Activated naive CD8-positive, alpha-beta T cell treated with anti-CD3 and anti-CD28 coated beads, Interleukin-2, amount 10 ng/mL, durations not matched to agents 7 days and 5 days (primary cell): ENCODE results near the gene MKNK1. TPM values are rescaled to one million over a fixed set of nuclear protein-coding genes. Genes with fewer than 3 reads are reported as not detected.
A peak's percentile ranks its signal among the peaks of the same experiment; 100 is the strongest.

ENCODE experiments used
- ATAC-seq: fragments of 150-1000 bp; cut with Tn5 transposase; one replicate; pipeline ENCODE4 v1.10.0; 2021; ENCODE audit warnings: low read depth, moderate library complexity
- POLR2A ChIA-PET: fragments of 350-600 bp; sonication (Branson Sonifier 250); formaldehyde crosslinking; loops from one replicate; lab custom pipeline; 2021; ENCODE audit warnings: antibody characterized with exemption; lab: Charles Lee
- DNase-seq: peaks from one replicate; pipeline ENCODE4 v3.0.0; 2021
- H3K27ac Mint-ChIP-seq: one replicate; pipeline ENCODE4 v1.8.0; 2022; ENCODE audit warnings: mild to moderate bottlenecking, mixed read lengths
- H3K27me3 Mint-ChIP-seq: one replicate; pipeline ENCODE4 v1.8.0; 2022; ENCODE audit warnings: mild to moderate bottlenecking, moderate library complexity, mixed read lengths
- H3K36me3 Mint-ChIP-seq: one replicate; pipeline ENCODE4 v1.8.0; 2021; ENCODE audit warnings: mild to moderate bottlenecking, mixed read lengths
- H3K4me1 Mint-ChIP-seq: one replicate; pipeline ENCODE4 v1.8.0; 2021; ENCODE audit warnings: mixed read lengths
- H3K4me3 Mint-ChIP-seq: one replicate; pipeline ENCODE4 v1.8.0; 2022; ENCODE audit warnings: mild to moderate bottlenecking, moderate library complexity, mixed read lengths
- H3K9me3 Mint-ChIP-seq: one replicate; pipeline ENCODE4 v1.8.0; 2021; ENCODE audit warnings: mixed read lengths
- total RNA-seq, 2 experiments: library from RNA; stranded (reverse); gene quantifications; one replicate each; pipeline ENCODE4 v1.2.3, GENCODE V29; 2021

MKNK1 gene
- total RNA-seq, 2 experiments from 2014 or later, result 65.4 to 70.2 TPM

GRCh38 chr1:46533179-46533864, 70.7 kb downstream of the MKNK1 start:
- Mint-ChIP-seq H3K36me3 (no peaks in the 10 kb centered on the region), H3K9me3 (no peaks in the 10 kb centered on the region), H3K4me1 (peaks cover 14% of the 10 kb centered on the region), H3K27ac (no peak overlapping the region), H3K4me3 (peak overlapping the region; percentile 83), H3K27me3 (peaks cover 39% of the 10 kb centered on the region)
- DNase-seq (peak; percentile 69), ATAC-seq (peak; percentile 65)
- POLR2A ChIA-PET, result interaction anchor here (0.7 to 1.0 kb wide), 2 partner anchors 16 to 192 kb away, joined by 3 to 4 read pairs; no protein-coding TSS in a partner anchor

GRCh38 chr1:46532498-46533178, 71.4 kb downstream of the MKNK1 start:
- POLR2A ChIA-PET, result interaction anchor here (0.7 to 1.0 kb wide), 2 partner anchors 17 to 192 kb away, joined by 3 to 4 read pairs; no protein-coding TSS in a partner anchor
- Mint-ChIP-seq H3K4me3 (no peak overlapping the region), H3K36me3 (no peaks in the 10 kb centered on the region), H3K27ac (no peak overlapping the region), H3K4me1 (peaks cover 18% of the 10 kb centered on the region), H3K27me3 (peaks cover 33% of the 10 kb centered on the region), H3K9me3 (no peaks in the 10 kb centered on the region)
- ATAC-seq, result peak; percentile 87
- peak; percentile 87 for DNase-seq

DNA sequence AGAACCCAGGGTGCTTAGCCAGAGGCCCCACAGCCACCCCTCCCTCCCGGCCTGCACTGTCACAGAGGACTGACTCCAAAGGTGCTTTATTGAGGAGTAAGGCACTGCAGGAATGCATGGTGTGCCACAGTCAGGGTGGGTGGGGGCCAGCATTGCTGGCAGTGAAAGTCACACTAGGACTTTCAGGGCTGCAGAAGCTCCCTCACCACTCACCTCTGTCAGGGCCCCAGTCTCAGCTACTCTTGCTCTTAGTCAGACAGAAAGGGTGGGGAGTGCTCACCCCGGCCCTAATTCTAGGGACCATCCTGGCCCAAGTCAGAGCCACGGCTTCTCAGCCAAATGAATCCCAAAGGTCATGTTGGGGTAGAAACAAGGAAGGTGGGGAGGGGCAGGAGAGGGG, 72.0 kb downstream of the MKNK1 start:
- DNase-seq (no peak), ATAC-seq (no peak)
- H3K4me3 Mint-ChIP-seq, result no peak overlapping the region
- no peaks in the 10 kb centered on the region for H3K9me3 Mint-ChIP-seq
- H3K4me1 Mint-ChIP-seq, result peaks cover 18% of the 10 kb centered on the region
- no peaks in the 10 kb centered on the region for H3K36me3 Mint-ChIP-seq
- no peak overlapping the region for H3K27ac Mint-ChIP-seq
- peaks cover 32% of the 10 kb centered on the region for H3K27me3 Mint-ChIP-seq
- POLR2A ChIA-PET, result no interaction called here

GRCh38 chr1:46530791-46531409, 73.2 kb downstream of the MKNK1 start:
- Mint-ChIP-seq H3K36me3 (no peaks in the 10 kb centered on the region), H3K9me3 (no peaks in the 10 kb centered on the region), H3K27ac (no peak overlapping the region), H3K27me3 (peaks cover 27% of the 10 kb centered on the region), H3K4me3 (no peak overlapping the region), H3K4me1 (peaks cover 18% of the 10 kb centered on the region)
- DNase-seq, result no peak
- POLR2A ChIA-PET, result no interaction called here
- ATAC-seq, result no peak

DNA sequence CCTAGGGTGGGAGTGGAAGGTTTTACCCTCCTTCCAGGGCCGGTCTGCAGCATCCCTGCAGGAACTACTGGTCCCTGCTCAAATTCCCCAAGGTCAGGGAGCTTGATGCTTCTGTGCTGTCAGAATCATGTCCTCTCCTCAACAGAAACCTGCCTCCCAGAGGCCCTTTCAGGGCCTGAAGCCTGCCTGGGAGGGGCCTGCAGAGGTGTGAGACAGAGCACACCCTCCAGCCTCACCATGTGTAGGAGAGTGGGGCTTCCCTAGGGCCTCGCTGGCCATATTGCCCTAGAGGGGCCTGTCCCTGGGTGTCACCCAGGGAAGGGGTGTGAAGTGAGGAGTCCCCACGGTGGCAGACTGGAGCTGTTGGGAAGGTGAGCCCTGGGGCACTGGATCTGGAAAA, 73.8 kb downstream of the MKNK1 start:
- Mint-ChIP-seq H3K9me3 (no peaks in the 10 kb centered on the region), H3K36me3 (no peaks in the 10 kb centered on the region), H3K4me3 (no peak overlapping the region), H3K4me1 (peaks cover 18% of the 10 kb centered on the region), H3K27ac (no peak overlapping the region), H3K27me3 (peaks cover 28% of the 10 kb centered on the region)
- POLR2A ChIA-PET, result no interaction called here
- no peak for ATAC-seq
- DNase-seq, result no peak

DNA sequence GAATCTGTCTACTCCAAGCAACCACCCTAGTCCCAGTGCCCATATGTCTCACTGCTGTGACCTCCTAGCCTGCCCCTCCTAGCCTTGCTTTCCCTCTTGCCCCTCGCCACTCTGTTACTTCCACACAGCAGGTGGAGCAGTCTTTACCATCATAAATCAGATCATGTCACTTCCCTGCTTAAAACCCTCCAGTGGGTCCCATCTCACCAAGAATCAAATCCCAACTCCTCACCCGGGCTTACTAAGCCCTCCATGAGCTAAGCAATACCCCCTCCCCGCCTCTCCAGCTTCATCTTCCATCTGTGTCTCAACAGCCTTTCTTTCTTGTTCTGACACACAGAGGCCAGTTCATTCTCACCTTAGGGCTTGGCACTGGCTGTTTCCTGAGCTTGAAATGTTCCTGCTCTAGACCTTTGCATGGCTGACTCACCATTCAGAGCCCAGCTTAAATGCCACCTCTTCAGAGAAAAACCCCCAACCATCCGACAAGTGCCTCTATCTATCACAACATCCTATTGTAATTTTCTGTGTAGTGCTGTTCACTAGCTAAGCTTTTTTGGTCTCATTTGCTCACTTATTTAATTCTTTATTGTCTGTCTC, 74.9 kb downstream of the MKNK1 start:
- ATAC-seq (no peak), DNase-seq (no peak)
- peaks cover 19% of the 10 kb centered on the region for H3K27me3 Mint-ChIP-seq
- H3K36me3 Mint-ChIP-seq, result no peaks in the 10 kb centered on the region
- peak overlapping the region; percentile 49 for H3K27ac Mint-ChIP-seq
- H3K4me3 Mint-ChIP-seq, result no peak overlapping the region
- POLR2A ChIA-PET, result no interaction called here
- H3K4me1 Mint-ChIP-seq, result peaks cover 20% of the 10 kb centered on the region
- no peaks in the 10 kb centered on the region for H3K9me3 Mint-ChIP-seq

- DNase-seq (no peak), ATAC-seq (no peak)
- peaks cover 14% of the 10 kb centered on the region for H3K27me3 Mint-ChIP-seq
- H3K9me3 Mint-ChIP-seq, result no peaks in the 10 kb centered on the region
- POLR2A ChIA-PET, result no interaction called here
- no peak overlapping the region for H3K27ac Mint-ChIP-seq
- peaks cover 16% of the 10 kb centered on the region for H3K4me1 Mint-ChIP-seq
- H3K36me3 Mint-ChIP-seq, result no peaks in the 10 kb centered on the region
- H3K4me3 Mint-ChIP-seq, result peak overlapping the region; percentile 16
Observed at GRCh38 chr1:46528297-46528955, 75.6 kb downstream of the MKNK1 start.

DNA sequence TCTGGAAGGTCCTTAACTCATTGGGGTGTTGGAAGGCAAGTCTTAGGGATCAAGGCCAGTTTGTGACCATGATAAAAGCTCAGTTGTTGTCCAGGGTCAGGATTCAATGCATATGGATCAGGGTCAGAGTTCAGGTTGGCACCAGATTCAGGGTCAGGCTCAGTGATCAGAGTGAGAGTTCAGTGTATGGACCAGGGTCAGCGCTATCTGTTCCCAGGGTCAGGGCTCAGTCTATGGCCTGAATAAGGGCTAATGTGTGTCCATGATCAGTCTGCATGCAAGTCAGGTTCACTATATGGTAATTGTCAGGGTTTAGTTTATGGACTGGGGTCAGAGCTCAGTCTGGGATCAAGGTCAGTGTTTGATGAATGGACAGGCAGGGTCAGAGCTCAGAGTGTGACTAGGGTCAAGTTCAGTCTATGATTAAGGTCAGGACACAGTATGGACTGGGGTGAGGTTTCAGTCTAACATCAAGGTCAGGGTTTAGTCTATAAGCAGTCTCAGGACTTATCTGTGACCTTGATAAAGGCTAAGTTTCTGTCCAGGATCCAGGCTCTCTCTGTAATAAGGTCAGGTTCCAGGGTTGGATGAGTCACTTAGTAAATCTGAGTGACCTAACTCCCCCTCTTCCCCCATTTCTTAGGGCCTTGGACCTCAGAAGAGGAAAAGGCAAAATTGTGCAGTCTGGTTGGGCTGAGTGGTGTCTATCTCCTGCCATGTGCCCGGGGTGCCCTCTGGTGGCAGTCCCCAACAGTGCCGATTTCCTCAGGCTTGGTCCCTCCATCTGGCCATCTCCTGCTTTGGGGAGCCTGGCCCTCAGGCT, 76.4 kb downstream of the MKNK1 start:
- peaks cover 14% of the 10 kb centered on the region for H3K27me3 Mint-ChIP-seq
- H3K36me3 Mint-ChIP-seq, result no peaks in the 10 kb centered on the region
- no peaks in the 10 kb centered on the region for H3K9me3 Mint-ChIP-seq
- peaks cover 17% of the 10 kb centered on the region for H3K4me1 Mint-ChIP-seq
- POLR2A ChIA-PET, result no interaction called here
- peak; percentile 62 for ATAC-seq
- no peak overlapping the region for H3K4me3 Mint-ChIP-seq
- DNase-seq, result peak; percentile 85
- H3K27ac Mint-ChIP-seq, result no peak overlapping the region

DNA sequence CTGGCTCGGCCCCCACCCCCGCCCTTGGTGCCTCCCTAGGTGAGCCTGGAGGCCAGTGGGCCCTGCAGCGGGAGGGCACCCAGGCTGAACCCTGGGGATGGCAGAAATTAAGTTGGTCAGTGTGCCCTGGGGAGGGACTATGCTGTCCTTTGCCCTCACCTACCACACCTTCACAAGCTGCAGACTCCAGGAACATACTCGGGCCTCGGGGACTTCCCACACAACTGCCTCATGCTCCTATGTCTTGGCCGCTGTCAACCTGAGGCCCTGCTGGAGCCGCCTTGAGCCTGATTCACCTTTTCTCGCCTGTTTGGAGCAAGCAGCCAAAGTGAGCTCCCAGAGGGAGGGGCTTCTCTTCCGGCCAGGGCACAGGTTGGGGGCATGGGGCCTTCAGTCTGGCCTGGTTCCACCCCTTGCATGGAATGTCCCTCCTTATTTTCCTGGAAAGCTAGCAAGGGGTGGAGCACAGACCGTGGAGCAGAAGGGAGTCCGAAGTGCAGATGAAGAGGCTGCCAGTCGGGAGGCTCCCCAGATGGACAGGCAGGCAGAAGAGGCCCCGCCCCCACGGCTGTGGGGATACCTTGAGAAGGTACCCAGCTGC, 77.3 kb downstream of the MKNK1 start:
- POLR2A ChIA-PET, result no interaction called here
- H3K9me3 Mint-ChIP-seq, result no peaks in the 10 kb centered on the region
- peaks cover 25% of the 10 kb centered on the region for H3K4me1 Mint-ChIP-seq
- no peak overlapping the region for H3K4me3 Mint-ChIP-seq
- no peak overlapping the region for H3K27ac Mint-ChIP-seq
- no peaks in the 10 kb centered on the region for H3K36me3 Mint-ChIP-seq
- no peak for ATAC-seq
- DNase-seq, result no peak
- H3K27me3 Mint-ChIP-seq, result peaks cover 14% of the 10 kb centered on the region

GRCh38 chr1:46526013-46526690, 77.9 kb downstream of the MKNK1 start:
- H3K27me3 Mint-ChIP-seq, result peaks cover 14% of the 10 kb centered on the region
- H3K36me3 Mint-ChIP-seq, result no peaks in the 10 kb centered on the region
- no peaks in the 10 kb centered on the region for H3K9me3 Mint-ChIP-seq
- no peak overlapping the region for H3K4me3 Mint-ChIP-seq
- H3K27ac Mint-ChIP-seq, result no peak overlapping the region
- peaks cover 29% of the 10 kb centered on the region for H3K4me1 Mint-ChIP-seq
- ATAC-seq (no peak), DNase-seq (no peak)
- POLR2A ChIA-PET, result no interaction called here

DNA sequence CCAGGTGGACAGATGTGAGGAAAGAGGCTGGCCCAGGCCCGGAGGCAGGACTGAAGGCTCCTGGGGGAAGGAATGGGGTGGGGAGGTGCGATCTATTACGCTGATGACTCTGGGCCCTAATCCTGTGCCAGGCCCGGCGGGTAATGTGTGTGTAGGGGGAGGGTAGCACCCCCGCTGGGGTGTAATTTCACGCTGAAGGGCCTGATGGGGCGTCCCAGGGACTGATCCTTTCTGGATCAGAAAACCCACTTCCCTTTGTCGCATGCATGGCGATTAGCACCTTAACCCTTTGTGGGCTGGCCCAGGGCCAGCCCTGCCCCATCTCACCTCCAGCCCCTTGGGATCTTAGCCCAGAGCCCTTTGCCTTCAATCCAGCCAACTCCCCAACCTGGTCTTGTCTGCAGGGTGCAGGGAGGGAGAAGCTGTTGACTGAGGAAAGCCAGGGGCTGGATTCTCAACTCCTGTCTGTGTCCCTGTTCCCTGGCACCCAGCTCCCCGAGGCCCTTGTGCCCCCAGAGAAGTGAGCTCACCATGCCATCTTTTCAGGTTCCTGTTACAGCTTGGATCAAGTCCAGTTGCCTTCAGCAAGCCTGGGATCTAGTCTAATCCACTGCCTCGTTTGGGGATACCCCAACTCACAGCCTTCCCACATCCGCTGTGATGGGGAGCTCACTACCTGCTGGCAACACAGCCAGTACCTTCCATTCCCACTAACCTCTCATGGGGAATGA, 78.7 kb downstream of the MKNK1 start:
- Mint-ChIP-seq H3K27ac (no peak overlapping the region), H3K36me3 (no peaks in the 10 kb centered on the region), H3K4me1 (peaks cover 31% of the 10 kb centered on the region), H3K4me3 (no peak overlapping the region), H3K27me3 (peaks cover 14% of the 10 kb centered on the region), H3K9me3 (no peaks in the 10 kb centered on the region)
- ATAC-seq (no peak), DNase-seq (no peak)
- POLR2A ChIA-PET, result no interaction called here
